K562 (cell line): ENCODE data around the gene PTCH1. TPM values are rescaled to one million over a fixed set of nuclear protein-coding genes. Genes with fewer than 3 reads are reported as not detected.

Experiments
- CBFB ChIP-seq: sonication (generic); formaldehyde crosslinking; IDR thresholded peaks from 2 replicates; pipeline ENCODE4 v1.4.0; 2020; ENCODE audit warnings: mild to moderate bottlenecking, missing genetic modification reagents
- CHD7 ChIP-seq: fragments of 200-600 bp; sonication (generic); IDR thresholded peaks from one replicate; pipeline ENCODE4 v1.6.1; 2012; ENCODE audit warnings: mild to moderate bottlenecking, low read depth, low read length, inconsistent platforms
- CSDE1 ChIP-seq, 2 experiments: fragments of 450-650 bp; IDR thresholded peaks; 2 replicates each; pipeline ENCODE4 v1.6.1; 2016; ENCODE audit warnings: mild to moderate bottlenecking in 1 of 2
- KLF16 ChIP-seq: IDR thresholded peaks from 2 replicates; pipeline ENCODE4 v1.6.1; 2016; ENCODE audit warnings: antibody characterized with exemption
- LEF1 ChIP-seq: fragments of 450-650 bp; IDR thresholded peaks from 2 replicates; pipeline ENCODE4 v1.6.1; 2016; ENCODE audit warnings: mild to moderate bottlenecking
- PBX2 ChIP-seq, 2 experiments: IDR thresholded peaks in 1 of 2; conservative IDR thresholded peaks in 1 of 2; 2 replicates each; pipeline ENCODE4 v1.6.1; 2016; ENCODE audit warnings: low read depth in 2 of 2, mild to moderate bottlenecking in 1 of 2, missing compliant biosample characterization in 1 of 2, missing genetic modification characterization in 1 of 2, moderate library complexity in 1 of 2
- polyA plus RNA-seq, 8 experiments: library from polyadenylated mRNA; depleted of rRNA in 4 of 8; stranded (reverse) in 5 of 8; unstranded in 3 of 8; fragments of >200 nt; fragmentation: Nextera tagmentation in 2 of 8; fragmentation: Illumina TruSeq in 1 of 8; extraction: Ambion mirVana in 2 of 8; extraction: Trizol in 1 of 8; gene quantifications; 2 replicates each; pipeline versions ENCODE4 v1.2.1 to v1.2.3, GENCODE V29; 2011 to 2014; ENCODE audit warnings: inconsistent platforms in 1 of 8, missing spikeins in 1 of 8
- total RNA-seq, 7 experiments: library from RNA; depleted of rRNA in 6 of 7; stranded (reverse); fragments of >200 nt in 6 of 7; fragmentation: Illumina TruSeq in 2 of 7; extraction: Trizol in 2 of 7; gene quantifications; 2 replicates each; pipeline versions ENCODE4 v1.2.1 to v1.2.3, GENCODE V29; 2011 to 2021; ENCODE audit warnings: low replicate concordance in 1 of 7
- TF ChIP-seq, protein P1 (sequence below): sonication (generic); formaldehyde crosslinking; IDR thresholded peaks from 2 replicates; pipeline ENCODE4 v1.8.0; 2022; ENCODE audit warnings: mild to moderate bottlenecking, missing genetic modification reagents, borderline replicate concordance
- TF ChIP-seq, protein P2 (sequence below): fragments of 250-450 bp; sonication (Bioruptor Pico); IDR thresholded peaks from 2 replicates; pipeline ENCODE4 v1.5.0; 2021

PTCH1 gene
- total and polyA plus RNA-seq, 9 of the 15 experiments (the other 6 are each of a cell fraction or from before 2014, with no cell fraction given) = 0.70 to 9.9 (median 3.8) TPM

DNA sequence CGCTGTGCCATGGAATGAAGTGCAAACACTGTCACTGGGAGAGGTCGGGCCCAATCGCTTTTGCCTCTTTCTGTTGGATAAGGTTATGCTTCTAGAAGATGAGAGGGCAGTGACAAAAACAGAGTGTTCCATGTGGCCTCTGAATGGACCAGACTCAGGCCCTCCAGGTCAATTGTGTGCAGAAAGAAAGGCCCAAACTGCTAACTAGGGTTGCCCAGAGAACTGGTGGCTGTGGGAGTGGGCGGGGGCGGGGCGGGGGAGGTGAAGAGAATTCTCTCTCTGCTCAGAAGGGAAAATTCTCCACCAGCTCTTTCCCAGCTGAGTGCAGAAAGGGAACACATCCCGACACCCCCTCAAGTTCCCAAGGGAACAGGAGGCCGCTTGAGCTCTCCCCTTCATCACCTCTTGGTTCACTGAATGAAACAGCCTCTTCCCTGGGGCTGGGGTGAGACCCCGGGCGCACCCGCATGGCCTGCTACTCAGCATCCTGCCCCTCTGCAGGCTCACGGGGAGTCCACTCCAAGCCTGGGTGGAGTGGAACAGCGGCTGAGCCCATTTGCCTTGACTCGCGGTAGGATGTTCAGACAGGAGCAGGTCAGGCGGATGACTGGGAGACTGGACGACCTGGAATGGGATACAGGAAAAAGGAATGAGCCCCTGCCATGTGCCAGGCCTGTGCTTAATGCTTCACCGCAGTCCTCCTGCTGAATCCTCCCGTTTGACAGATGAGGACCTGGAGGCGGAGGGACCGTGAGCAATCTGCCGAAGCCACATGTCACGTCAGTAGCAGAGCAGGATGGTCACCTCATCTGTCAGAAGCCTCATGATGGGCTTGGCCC is 105.5 kb downstream of the PTCH1 start (continued):
- no peak for TF ChIP-seq PBX2 (CRISPR knock-in tag; IDR thresholded peaks at IDR 0.05; ENCODE audit: low read depth)
- no peak for TF ChIP-seq PBX2 (tag; conservative IDR thresholded peaks at IDR 0.05; ENCODE audit: low read depth)
- peak; percentile 64; the same call in 1 of the 2 replicates for TF ChIP-seq KLF16
- 0 out of 2 replicates have a peak, but pooled peaks have one; percentile 51 for TF ChIP-seq CBFB
- no peak for TF ChIP-seq CSDE1 (IDR thresholded peaks at IDR 0.05)
- TF ChIP-seq, protein P1, sequence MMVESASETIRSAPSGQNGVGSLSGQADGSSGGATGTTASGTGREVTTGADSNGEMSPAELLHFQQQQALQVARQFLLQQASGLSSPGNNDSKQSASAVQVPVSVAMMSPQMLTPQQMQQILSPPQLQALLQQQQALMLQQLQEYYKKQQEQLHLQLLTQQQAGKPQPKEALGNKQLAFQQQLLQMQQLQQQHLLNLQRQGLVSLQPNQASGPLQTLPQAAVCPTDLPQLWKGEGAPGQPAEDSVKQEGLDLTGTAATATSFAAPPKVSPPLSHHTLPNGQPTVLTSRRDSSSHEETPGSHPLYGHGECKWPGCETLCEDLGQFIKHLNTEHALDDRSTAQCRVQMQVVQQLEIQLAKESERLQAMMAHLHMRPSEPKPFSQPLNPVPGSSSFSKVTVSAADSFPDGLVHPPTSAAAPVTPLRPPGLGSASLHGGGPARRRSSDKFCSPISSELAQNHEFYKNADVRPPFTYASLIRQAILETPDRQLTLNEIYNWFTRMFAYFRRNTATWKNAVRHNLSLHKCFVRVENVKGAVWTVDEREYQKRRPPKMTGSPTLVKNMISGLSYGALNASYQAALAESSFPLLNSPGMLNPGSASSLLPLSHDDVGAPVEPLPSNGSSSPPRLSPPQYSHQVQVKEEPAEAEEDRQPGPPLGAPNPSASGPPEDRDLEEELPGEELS (CRISPR knock-in tag) = no peak
- TF ChIP-seq, protein P2, sequence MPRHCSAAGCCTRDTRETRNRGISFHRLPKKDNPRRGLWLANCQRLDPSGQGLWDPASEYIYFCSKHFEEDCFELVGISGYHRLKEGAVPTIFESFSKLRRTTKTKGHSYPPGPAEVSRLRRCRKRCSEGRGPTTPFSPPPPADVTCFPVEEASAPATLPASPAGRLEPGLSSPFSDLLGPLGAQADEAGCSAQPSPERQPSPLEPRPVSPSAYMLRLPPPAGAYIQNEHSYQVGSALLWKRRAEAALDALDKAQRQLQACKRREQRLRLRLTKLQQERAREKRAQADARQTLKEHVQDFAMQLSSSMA (CRISPR knock-in tag) = no peak
- TF ChIP-seq CHD7 = no peak
- TF ChIP-seq LEF1 = 0 out of 2 replicates have a peak, but pooled peaks have one; percentile 14
